HUES48 (cell line): ENCODE results near the gene SLC25A36.
"Not testable (repeated sequence)": the region's sequence is repeated elsewhere in the genome, so short reads cannot be mapped to it uniquely, and the experiment has no call there.

ENCODE experiments used
- H3K27ac ChIP-seq: one replicate; pipeline ENCODE4 v1.7.0; 2013; ENCODE audit warnings: low read depth, low read length, inconsistent platforms
- H3K27me3 ChIP-seq: 2 replicates; pipeline ENCODE4 v1.6.1; 2013; ENCODE audit warnings: mild to moderate bottlenecking, low read length; ENCODE audit not compliant: control insufficient read depth, insufficient read depth
- H3K36me3 ChIP-seq: 2 replicates; pipeline ENCODE4 v1.6.1; 2013; ENCODE audit warnings: low read length; ENCODE audit not compliant: control insufficient read depth, insufficient read depth
- H3K4me1 ChIP-seq: 2 replicates; pipeline ENCODE4 v1.6.1; 2013; ENCODE audit warnings: mild to moderate bottlenecking, low read length; ENCODE audit not compliant: control insufficient read depth, insufficient read depth
- H3K4me3 ChIP-seq: 2 replicates; pipeline ENCODE4 v1.5.1; 2013; ENCODE audit warnings: mild to moderate bottlenecking, low read depth, low read length
- H3K9ac ChIP-seq: 2 replicates; pipeline ENCODE4 v1.6.1; 2013; ENCODE audit warnings: mild to moderate bottlenecking, low read depth, low read length, moderate library complexity
- H3K9me3 ChIP-seq: 2 replicates; pipeline ENCODE4 v1.6.1; 2013; ENCODE audit warnings: low read length; ENCODE audit not compliant: control insufficient read depth, insufficient read depth

SLC25A36 gene

DNA sequence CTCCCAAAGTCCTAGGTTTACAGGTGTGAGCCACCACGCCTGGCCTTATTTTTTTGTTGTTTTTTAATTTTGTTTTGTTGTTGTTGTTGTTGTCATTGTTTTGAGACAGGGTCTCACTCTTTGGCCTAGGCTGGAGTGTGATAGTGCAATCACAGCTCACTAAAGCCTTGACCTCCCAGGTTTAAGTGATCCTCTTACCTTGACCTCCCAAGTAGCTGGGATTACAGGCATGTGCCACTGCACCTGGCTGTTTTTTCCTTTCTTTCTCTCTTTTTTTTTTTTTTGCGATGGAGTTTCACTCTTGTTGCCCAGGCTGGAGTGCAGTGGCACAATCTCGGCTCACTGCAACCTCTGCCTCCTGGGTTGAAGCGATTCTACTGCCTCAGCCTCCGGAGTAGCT lies 10.1 kb downstream of the SLC25A36 start:
- not testable (repeated sequence) for H3K27me3 ChIP-seq, H3K4me3 ChIP-seq, H3K9ac ChIP-seq, H3K9me3 ChIP-seq, H3K27ac ChIP-seq
- H3K4me1 ChIP-seq: peaks cover 27% of the 10 kb centered on the region
- peaks cover 12% of the 10 kb centered on the region for H3K36me3 ChIP-seq

DNA sequence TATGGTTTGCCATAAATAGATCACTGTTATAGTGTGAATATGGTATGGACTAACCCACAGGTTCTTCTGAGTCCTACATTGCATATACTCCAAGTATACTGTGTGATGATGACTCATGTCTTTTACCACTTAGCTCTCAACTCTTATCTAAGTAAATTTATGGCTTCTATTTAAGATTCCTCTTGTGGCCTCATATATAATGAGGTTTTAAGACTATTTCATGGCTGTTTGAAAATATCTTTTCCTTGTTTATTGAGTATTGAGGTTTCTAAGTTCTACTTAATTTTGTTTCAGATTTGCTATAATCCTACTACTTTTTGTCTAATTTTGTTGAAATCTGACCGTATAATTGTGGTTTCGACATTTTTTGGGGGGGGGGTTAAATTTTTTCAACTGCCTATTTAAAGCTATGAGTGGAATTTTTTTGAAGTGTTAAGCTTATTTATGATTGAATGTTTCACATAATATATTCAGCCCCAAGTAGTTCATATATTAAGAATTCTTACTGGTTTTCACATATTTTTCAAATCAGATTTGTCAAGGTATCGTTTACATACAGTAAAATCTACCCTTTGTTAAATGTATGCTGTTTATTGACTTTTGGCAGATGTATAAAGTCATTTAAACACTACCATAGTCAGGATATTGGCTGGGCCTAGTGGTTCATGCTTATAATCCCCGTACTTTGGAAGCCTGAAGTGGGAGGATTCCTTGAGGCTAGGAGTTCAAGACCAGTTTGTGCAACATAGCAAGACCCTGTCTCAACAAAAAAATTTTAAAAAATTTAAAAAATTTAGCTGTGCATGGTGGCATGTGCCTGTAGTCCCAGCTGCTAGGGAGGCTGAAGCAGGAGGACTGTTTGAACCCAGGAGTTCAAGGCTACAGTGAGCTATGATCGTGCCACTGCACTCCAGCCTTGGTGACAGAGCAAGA lies 11.7 kb downstream of the SLC25A36 start:
- H3K27me3 ChIP-seq: no peaks in the 10 kb centered on the region
- H3K36me3 ChIP-seq: peaks cover 18% of the 10 kb centered on the region
- no peak overlapping the region for H3K4me3 ChIP-seq
- H3K9ac ChIP-seq: no peak overlapping the region
- no peak overlapping the region for H3K27ac ChIP-seq
- peaks cover 27% of the 10 kb centered on the region for H3K4me1 ChIP-seq
- no peaks in the 10 kb centered on the region for H3K9me3 ChIP-seq

DNA sequence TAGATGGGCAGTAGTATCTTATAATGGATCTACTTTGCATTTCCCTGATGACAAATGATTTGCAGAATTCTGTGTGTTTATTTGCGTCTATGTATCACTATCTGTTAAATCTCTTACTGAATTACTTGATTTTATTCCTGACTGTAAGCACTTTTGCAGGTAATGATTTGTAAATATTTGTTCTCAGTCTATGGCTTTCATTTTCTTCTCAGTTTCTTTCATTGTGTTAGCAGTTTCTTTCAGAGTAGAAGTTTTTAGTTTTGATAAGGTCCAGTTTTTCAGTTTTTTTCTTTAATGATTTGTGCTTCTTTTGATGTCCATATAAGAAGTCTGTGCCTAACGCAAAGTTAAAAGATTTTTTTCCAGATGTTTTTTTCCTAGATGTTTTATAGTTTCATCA lies 12.9 kb downstream of the SLC25A36 start:
- H3K36me3 ChIP-seq: peaks cover 30% of the 10 kb centered on the region
- H3K9ac ChIP-seq: no peak overlapping the region
- no peak overlapping the region for H3K27ac ChIP-seq
- peaks cover 21% of the 10 kb centered on the region for H3K4me1 ChIP-seq
- H3K4me3 ChIP-seq: no peak overlapping the region
- no peaks in the 10 kb centered on the region for H3K27me3 ChIP-seq
- no peaks in the 10 kb centered on the region for H3K9me3 ChIP-seq

DNA sequence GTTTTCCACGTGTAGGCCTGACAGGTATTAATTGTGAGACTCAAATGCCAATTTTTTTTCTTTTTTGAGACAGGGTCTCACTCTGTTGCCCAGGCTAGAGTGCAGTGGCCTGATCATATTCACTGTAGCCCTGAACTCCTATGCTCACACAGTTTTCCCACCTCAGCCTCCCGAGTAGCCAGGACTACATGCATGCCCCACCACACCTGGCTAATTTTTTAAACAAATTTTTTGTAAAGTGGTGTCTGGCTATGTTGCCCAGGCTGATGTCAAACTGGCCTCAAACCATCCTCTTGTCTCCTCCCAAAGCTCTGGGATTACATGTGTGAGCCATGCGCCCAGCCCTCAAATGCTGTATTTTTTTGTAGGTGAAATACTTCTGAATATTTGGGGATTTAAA lies 14.0 kb downstream of the SLC25A36 start:
- peaks cover 15% of the 10 kb centered on the region for H3K4me1 ChIP-seq
- H3K9me3 ChIP-seq: no peaks in the 10 kb centered on the region
- peaks cover 40% of the 10 kb centered on the region for H3K36me3 ChIP-seq
- H3K27me3 ChIP-seq: no peaks in the 10 kb centered on the region
- no peak overlapping the region for H3K9ac ChIP-seq
- H3K4me3 ChIP-seq: no peak overlapping the region
- H3K27ac ChIP-seq: no peak overlapping the region

DNA sequence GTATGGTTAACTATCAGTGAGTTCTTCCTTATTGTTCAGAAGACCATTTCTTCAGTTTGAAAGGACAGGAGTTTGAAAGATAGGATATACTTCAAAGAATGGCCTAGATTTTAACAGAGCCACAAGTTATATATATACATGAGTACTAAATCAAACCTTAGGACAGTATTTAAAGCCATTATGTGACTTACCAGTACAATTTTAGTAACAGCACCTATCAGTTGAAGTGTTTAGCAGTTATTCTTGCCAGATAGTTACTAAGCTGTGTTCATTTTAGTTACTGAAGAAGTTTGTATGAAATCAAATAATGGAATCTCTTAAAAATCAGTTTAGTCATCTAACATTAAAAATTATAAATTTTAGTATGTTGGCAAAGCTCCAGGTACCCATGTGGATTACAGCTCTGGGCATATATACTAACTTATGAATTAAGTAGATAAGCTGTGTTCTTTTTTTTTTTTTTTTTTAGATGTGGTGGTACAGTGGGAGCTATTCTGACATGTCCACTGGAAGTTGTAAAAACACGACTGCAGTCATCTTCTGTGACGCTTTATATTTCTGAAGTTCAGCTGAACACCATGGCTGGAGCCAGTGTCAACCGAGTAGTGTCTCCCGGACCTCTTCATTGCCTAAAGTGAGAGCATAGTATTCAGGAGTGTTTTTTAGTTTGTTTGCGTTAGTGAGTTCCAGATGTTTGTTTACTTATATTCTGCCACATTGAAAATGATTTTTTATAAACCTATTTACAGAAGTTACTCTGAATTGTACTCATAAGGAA lies 14.6 kb downstream of the SLC25A36 start:
- Histone ChIP-seq H3K9me3 (no peaks in the 10 kb centered on the region), H3K4me1 (peaks cover 9% of the 10 kb centered on the region; the same call in 1 of the 2 replicates), H3K9ac (no peak overlapping the region), H3K27me3 (no peaks in the 10 kb centered on the region), H3K27ac (no peak overlapping the region), H3K4me3 (no peak overlapping the region), H3K36me3 (peaks cover 46% of the 10 kb centered on the region)

DNA sequence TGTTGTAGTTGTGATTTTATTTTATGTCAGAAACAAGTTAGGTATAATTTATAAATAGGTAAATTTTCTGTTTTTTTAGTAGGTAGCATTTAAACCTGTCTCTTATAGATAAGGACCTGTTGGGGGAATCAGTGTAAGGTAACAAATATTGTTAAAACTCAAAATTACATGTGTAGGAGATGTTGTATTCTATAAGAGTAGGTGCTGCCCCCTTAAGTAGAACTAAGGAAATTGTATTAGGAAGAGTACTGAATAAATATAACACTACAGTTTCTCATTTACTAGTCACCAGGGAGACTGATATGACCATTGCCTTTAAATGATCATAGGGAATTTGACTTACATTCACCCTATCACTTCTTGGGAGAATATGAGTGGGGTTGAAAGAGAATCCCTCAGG lies 31.2 kb downstream of the SLC25A36 start:
- no peak overlapping the region for H3K9ac ChIP-seq
- H3K27ac ChIP-seq: no peak overlapping the region
- no peak overlapping the region for H3K4me3 ChIP-seq
- peaks cover 63% of the 10 kb centered on the region for H3K36me3 ChIP-seq
- H3K9me3 ChIP-seq: no peaks in the 10 kb centered on the region
- no peaks in the 10 kb centered on the region for H3K4me1 ChIP-seq
- no peaks in the 10 kb centered on the region for H3K27me3 ChIP-seq

DNA sequence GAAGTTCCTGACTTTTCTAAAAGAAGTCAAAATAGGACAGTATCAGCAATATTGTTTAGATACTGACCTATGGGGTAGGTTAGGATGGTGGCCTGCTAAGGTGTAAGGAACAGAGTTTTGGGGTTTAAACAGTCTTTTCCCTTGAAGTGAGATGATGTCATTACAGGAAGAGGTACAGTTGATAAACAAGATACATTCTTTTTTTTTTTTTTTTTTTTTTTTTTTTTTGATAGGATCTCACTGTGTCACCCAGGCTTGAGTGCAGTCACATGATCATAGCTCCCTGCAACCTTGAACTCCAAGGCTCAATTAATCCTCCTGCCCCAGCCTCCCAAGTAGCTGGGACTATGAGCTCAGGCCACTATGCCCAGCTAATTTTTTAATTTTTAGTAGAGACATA lies 33.3 kb downstream of the SLC25A36 start:
- peaks cover 67% of the 10 kb centered on the region for H3K36me3 ChIP-seq
- no peak overlapping the region for H3K4me3 ChIP-seq
- H3K9ac ChIP-seq: no peak overlapping the region
- no peak overlapping the region for H3K27ac ChIP-seq
- no peaks in the 10 kb centered on the region for H3K9me3 ChIP-seq
- H3K4me1 ChIP-seq: no peaks in the 10 kb centered on the region
- H3K27me3 ChIP-seq: no peaks in the 10 kb centered on the region

DNA sequence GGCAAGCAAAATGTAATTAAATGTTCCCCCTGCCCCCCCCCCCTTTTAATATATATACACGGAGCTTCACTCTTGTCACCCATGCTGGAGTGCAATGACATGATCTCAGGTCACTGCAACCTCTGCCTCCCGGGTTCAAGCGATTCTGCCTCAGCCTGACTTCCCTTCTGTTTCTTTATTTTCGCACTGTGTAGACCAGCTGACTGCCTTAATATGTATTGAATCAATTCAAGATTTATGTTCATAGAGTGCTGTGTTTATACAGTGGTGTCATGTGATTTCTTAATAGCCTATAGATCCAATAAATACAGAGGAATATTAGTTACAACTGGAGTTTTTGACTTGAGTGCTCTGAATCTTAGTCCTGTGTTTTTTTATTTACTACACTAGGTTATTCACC lies 39.0 kb downstream of the SLC25A36 start:
- Histone ChIP-seq H3K27me3 (no peaks in the 10 kb centered on the region), H3K4me3 (no peak overlapping the region), H3K4me1 (no peaks in the 10 kb centered on the region), H3K36me3 (peaks cover 36% of the 10 kb centered on the region), H3K27ac (no peak overlapping the region), H3K9me3 (no peaks in the 10 kb centered on the region), H3K9ac (no peak overlapping the region)

DNA sequence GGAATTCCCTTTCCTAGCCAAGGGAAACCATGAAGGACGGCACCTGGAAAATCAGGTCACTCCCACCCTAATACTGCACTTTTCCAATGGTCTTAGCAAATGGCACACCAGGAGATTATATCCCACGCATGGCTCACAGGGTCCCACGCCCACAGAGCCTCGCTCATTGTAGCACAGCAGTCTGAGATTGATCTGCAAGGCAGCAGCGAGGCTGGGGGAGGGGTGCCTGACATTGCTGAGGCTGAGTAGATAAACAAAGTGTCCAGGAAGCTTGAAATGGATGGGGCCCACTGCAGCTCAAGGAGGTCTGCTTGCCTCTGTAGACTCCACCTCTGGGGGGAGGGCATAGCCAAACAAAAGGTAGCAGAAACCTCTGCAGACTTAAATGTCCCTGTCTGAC lies 46.2 kb downstream of the SLC25A36 start:
- not testable (repeated sequence) for H3K36me3 ChIP-seq, H3K4me1 ChIP-seq

DNA sequence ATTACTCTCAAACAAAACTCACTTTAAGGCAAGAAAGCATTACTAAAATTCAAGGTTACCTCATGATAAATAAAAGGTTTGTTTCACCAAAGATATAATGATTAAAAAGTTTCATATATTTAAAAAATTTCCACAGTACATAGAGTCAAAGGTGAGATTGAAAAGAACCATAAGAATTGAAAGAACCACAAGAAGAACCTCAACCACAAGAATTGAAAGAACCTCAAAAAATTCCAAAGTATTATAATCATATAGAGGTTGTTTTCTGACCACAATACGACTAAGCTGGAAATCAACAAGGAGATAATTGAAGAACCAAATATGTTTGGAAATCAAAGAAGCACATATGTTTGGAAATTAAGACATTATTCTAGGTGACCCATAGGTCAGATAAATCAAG lies 52.7 kb downstream of the SLC25A36 start:
- no peaks in the 10 kb centered on the region for H3K36me3 ChIP-seq
- H3K27ac ChIP-seq: no peak overlapping the region
- no peak overlapping the region for H3K9ac ChIP-seq
- H3K9me3 ChIP-seq: peaks cover 8% of the 10 kb centered on the region; the same call in 1 of the 2 replicates
- H3K4me1 ChIP-seq: no peaks in the 10 kb centered on the region
- H3K27me3 ChIP-seq: no peaks in the 10 kb centered on the region
- H3K4me3 ChIP-seq: no peak overlapping the region

More for the DNA sequence above, 46.2 kb downstream of the SLC25A36 start:
- H3K9ac ChIP-seq, H3K9me3 ChIP-seq, H3K27ac ChIP-seq, H3K27me3 ChIP-seq, H3K4me3 ChIP-seq: not testable (repeated sequence)

DNA sequence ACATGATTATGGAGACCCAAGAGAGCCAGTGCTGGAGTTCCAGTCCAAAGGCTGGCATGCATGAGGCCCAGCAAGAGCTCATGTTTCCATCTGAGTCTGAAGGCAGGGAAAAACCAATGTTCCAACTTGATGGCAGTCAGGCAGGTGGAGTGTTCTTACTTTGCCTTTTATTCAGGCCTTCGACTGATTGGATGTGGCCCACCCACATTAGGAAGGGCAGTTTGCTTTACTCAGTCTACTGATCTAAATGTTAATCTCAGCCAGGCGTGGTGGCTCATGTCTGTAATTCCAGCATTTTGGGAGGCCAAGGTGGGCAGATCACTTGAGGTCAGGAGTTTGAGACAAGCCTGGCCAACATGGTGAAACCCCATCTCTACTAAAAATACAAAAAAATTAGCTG lies 53.2 kb downstream of the SLC25A36 start:
- not testable (repeated sequence) for H3K9ac ChIP-seq, H3K36me3 ChIP-seq, H3K27me3 ChIP-seq, H3K27ac ChIP-seq, H3K4me3 ChIP-seq, H3K4me1 ChIP-seq, H3K9me3 ChIP-seq
